HG03045 (cell line): ENCODE measurements around the gene RDX.
"Not testable (repeated sequence)": the region's sequence is repeated elsewhere in the genome, so short reads cannot be mapped to it uniquely, and the experiment has no call there.

ENCODE experiments used
- ATAC-seq: cut with Tn5 transposase; IDR thresholded peaks from one replicate; pipeline ENCODE4 v1.9.1; 2021; ENCODE audit warnings: mild to moderate bottlenecking, moderate library complexity; ENCODE audit not compliant: unreplicated experiment

RDX gene

GRCh38 chr11:110306019-110306388 lies 9.6 kb upstream of the RDX start:
- not testable (repeated sequence) for ATAC-seq

DNA sequence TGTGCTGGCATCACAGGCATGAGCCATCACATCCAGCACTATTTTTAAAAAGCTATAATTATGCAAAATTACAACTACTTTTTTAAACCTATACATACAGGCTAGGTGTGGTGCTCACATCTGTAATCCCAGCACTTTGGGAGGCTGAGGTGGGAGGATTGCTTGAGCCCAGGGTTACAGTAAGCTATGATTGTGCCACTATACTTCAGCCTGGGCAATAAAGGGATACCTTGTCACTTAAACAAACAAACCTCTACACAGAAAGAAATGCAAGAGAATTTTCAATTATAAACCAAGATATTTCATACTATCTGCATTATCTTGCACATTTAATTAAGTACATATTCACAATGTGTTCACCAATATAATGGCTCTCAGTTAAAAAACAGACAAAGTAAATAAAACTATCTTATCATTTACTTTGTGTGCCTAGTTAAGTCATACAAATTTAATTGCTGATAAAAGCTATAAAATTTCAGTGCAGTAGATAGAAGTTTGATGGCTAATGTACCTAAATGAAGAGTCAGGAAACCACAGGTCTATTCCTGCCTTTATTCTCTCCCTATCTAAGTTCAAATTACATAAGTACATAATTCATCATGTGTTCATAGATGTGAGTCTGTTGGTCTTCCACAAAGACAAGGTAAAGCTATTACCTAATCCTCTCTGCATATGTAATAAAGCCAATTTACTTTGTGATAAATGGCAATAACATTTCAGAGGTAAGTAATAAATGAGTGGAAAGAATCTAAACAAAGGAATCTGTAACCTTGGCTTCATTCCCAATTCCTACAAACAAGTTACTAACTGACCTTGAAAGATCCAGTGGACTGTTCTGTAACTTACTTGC lies 9.0 kb upstream of the RDX start:
- no peak for ATAC-seq

DNA sequence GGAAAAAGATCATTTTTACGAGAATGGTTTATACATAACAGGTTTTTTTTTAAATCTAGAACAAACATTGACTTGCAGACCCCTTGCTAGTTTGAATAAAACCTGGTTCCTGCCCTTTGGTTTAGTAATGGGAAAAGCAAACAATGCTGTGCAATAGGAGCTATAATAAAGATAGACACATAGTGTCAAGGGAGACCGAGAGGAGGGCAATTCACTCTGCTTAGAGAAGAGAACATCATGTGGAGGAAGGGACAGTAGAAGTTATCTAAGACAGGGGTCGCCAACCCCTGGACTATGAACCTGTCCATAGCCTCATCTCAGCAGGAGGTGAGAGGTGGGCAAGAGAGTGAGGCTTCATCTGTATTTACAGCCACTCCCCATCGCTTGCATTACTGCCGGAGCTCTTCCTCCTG lies 7.0 kb upstream of the RDX start:
- ATAC-seq, result no peak

- no peak for ATAC-seq
These were observed 5.2 kb upstream of the RDX start for GRCh38 chr11:110301577-110301976.

GRCh38 chr11:110301032-110301431 lies 4.6 kb upstream of the RDX start:
- ATAC-seq, result no peak

DNA sequence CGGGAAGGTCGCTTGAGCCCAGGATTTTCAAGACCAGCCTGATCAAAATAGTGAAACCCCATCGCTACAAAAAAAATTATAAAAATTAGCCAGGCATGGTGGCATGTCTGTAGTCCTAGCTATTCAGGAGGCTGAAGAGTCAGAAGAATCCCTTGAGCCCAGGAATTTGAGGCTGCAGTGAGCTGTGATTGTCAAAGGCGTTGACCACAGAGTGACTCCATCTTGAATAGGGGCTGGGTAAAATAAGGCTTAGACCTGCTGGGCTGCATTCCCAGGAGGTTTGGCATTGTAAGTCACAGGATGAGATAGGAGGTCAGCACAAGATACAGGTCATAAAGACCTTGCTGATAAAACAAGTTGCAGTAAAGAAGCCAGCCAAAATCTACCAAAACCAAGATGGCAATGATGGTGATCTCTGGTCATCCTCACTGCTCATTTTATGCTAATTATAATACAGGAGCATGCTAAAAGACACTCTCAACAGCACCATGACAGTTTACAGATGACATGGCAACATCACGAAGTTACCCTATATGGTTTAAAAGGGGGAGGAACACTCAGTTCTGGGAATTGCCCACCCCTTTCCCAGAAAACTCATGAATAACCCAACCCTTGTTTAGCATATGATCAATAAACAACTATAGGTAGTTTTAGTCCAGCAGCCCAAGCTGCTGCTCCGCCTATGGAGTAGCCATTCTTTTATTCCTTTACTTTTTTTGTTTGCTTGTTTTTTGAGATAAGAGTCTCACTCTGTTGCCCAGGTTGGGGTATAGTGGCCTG lies 2.8 kb upstream of the RDX start:
- no peak for ATAC-seq

GRCh38 chr11:110298301-110298765 lies 1.9 kb upstream of the RDX start:
- no peak for ATAC-seq

- ATAC-seq, result no peak
These were observed 1.4 kb upstream of the RDX start for GRCh38 chr11:110297726-110298300.

DNA sequence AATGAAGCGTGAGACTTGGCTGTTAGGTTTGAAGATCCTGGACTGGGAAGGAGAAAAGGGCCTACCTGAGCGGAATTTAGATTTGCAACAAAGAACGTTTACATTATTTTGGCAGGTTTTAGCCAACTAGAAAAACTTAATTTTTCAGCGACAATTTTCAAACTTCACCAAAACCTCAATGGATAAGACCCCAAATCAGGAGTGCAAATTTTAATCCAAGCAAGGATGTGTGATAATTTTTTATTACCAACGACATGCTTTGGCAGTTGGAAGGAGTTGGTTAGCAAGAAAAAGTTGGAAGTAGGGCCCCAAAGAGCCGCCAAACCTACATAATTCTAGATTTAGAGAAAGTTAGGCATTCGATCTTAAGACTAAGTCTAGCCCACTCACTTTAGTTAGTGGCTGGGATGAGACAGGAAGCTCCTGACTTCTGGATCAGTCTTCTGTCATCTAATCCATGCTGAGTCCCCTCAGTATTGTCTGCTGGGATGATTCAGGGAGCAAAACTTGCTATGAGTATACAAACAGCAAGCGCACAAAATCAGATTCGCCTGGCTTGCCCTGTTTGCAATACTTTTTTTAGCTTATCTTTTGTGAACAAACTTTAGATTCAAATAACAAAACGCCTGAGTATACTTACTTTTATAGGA lies 787 bp upstream of the RDX start:
- ATAC-seq, result no peak

DNA sequence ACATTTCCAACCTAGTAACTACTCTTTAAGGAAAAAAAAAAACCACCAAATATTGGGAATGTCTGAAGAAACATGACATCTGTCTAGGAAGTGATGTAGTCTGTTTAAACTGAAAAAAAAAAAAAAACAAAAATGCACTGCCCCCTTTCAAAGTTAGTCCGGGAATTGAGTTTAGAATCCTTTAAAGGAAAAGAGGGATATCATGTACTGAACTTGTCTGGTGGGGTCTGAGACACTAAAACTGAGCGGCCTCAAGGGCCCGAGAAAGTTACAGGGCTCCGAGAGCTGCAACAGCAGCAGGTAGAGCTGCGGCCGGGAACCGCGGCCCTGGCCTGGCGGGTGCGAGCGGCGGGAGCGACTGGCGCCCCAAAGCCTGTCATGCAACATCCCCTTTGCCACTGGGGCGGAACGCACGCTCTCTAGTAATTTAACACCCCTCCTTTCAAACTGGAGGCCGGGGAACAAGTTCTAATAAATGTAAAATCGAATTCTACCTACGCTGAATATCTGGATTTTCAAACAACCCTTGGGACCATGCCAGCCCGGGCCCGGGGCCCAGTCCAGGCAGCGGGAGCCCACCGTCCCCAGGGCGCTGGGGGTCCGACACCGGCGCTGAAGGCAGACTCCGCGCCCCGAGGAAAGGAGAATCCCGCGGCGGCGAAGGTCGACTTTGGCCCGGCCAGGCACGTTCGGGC lies 736 bp downstream of the RDX start:
- peak; percentile 65 for ATAC-seq

GRCh38 chr11:110295086-110295485 lies 1.3 kb downstream of the RDX start:
- ATAC-seq, result no peak

DNA sequence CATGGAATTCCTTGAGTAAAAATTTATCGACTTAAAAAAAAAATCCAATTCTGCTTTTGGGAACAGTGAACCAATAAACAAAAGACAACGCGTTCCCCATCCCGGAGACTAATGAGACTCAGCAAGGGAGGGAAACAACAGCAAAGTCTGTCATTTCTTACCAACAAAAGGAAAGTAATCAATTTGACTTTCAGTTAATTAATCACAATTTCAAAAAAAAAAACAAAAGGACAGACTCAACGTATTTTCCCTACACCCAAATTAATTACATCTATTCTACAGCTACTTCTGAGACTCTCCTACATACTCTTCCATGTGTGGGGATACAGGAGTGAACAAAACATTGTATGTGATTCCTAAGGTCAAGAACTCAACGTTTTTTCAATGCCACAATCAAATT lies 1.9 kb downstream of the RDX start:
- no peak for ATAC-seq

GRCh38 chr11:110293389-110293788 lies 3.0 kb downstream of the RDX start:
- ATAC-seq, result no peak

- not testable (repeated sequence) for ATAC-seq
These were observed 4.3 kb downstream of the RDX start for GRCh38 chr11:110292146-110292545.

DNA sequence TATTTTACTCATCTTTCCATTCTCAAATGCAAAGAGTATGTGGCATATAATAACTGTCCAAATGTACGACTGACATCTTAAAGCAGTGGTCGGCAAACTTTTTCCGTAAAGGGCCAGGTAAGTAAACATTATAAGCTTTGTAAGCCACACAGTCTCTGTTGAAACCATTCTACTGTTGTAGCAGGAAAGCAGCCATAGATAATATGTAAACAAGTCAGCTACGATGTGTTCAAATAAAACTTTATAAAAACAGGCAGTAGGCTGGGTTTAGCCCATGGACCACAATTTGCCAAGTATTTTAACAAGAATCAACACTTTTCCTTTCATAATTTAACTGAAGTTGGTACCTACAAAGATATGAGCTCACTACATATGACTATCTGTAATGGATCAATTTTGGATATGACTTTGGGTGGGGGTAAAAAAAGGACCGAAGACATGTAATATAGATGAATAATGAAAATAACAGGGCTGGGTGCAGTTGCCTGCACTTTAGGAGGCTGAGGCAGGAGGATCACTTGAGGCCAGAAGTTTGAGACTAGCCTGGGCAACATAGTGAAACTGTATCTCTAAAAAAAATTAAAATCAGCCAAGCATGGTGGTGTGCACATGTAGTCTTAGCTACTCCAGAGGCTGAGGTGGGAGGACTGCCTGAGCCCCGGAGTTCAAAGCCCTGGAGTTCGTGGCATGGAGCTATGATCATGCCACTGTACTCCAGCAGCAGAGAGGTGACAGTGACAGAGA lies 5.7 kb downstream of the RDX start:
- no peak for ATAC-seq

GRCh38 chr11:110289472-110289871 lies 6.9 kb downstream of the RDX start:
- no peak for ATAC-seq

DNA sequence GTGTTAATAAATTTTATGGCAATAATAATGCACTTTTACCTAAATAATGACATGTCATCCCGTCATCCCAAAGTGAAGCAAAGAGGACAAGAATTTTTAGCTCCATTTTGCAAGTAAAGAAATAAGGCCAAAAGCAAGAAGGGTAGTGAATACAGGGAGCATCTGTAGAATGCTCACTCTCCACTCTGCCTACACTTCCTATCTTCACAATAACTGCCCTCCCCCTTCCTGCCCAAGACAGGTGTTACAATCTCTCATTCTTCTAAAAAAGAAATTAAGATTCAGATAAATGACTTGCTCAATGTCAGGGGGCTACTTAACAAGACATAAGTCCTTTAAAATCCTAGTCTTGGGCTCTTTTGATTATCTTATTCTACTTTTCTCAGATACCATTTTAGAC lies 8.9 kb downstream of the RDX start:
- no peak for ATAC-seq

DNA sequence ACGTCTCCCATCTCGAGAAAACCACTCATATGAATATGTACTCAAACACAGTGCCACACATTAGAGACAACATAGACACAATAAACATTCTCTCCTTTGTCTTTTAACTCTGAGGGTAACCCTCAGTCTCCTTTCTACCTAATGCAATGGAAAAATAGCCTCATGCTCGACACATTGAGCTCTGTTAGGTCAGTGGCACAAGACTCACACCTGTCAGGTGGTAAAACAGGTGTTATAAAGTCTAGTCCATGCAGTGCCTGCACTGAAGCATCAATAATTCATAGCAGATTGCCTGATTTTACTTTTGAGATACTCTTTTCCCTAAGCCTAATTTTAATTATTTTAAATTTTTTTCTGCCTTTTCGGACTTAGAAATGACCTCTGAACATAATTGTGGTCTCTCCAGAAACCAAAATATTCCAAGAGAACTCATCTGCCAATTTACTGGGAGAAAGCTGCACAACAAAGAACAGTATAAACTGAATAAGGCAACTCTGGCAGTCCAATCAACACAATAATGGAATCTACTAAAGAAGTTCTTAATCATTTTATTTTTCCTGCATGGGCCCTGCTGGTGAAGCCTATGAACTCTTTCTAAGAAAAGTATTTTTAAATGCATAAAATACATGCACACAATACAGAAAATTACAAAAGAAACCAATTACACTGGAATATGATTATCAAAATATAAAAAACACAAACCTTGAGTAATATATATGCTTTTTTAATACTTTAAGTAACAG lies 9.9 kb downstream of the RDX start:
- ATAC-seq, result no peak

- no peak for ATAC-seq
These were observed 12.6 kb downstream of the RDX start for GRCh38 chr11:110283862-110284261.
